KMS-11 (cell line): Measurements from ENCODE around the gene NOD2.

Experiments
- H2AFZ ChIP-seq: fragments of 200-600 bp; sonication (generic); 2 replicates; pipeline ENCODE4 v1.6.1; 2016; ENCODE audit warnings: antibody characterized with exemption, mixed run types, low read depth
- H3K27ac ChIP-seq: fragments of 200-600 bp; sonication (generic); 2 replicates; pipeline ENCODE4 v1.6.1; 2016; ENCODE audit warnings: mild to moderate bottlenecking, mixed run types
- H3K27me3 ChIP-seq: fragments of 200-600 bp; sonication (generic); 2 replicates; pipeline ENCODE4 v1.6.1; 2017; ENCODE audit warnings: mild to moderate bottlenecking, low read depth, mixed run types, moderate library complexity; ENCODE audit not compliant: insufficient read depth
- H3K36me3 ChIP-seq: fragments of 200-600 bp; sonication (generic); 2 replicates; pipeline ENCODE4 v1.6.1; 2017; ENCODE audit warnings: mild to moderate bottlenecking, mixed run types; ENCODE audit not compliant: insufficient read depth
- H3K4me1 ChIP-seq: fragments of 200-600 bp; sonication (generic); 2 replicates; pipeline ENCODE4 v1.6.1; 2016; ENCODE audit warnings: mild to moderate bottlenecking, low read depth, mixed run types; ENCODE audit not compliant: poor library complexity, severe bottlenecking
- H3K4me2 ChIP-seq: fragments of 200-600 bp; sonication (generic); 2 replicates; pipeline ENCODE4 v1.7.0; 2016; ENCODE audit warnings: mild to moderate bottlenecking, mixed run types
- H3K4me3 ChIP-seq: fragments of 200-600 bp; sonication (generic); IDR thresholded peaks from 2 replicates; pipeline ENCODE4 v1.6.1; 2017; ENCODE audit warnings: low read depth, low read length, mixed read lengths; ENCODE audit not compliant: insufficient read depth
- H3K79me2 ChIP-seq: fragments of 200-600 bp; sonication (generic); 2 replicates; pipeline ENCODE4 v1.6.1; 2016; ENCODE audit warnings: low read depth, mixed run types; ENCODE audit not compliant: insufficient read depth
- H3K9ac ChIP-seq: fragments of 200-600 bp; sonication (generic); 2 replicates; pipeline ENCODE4 v1.6.1; 2016; ENCODE audit warnings: mild to moderate bottlenecking, mixed run types
- H4K20me1 ChIP-seq: fragments of 200-600 bp; sonication (generic); 2 replicates; pipeline ENCODE4 v1.6.1; 2016; ENCODE audit warnings: mild to moderate bottlenecking, mixed run types; ENCODE audit not compliant: insufficient read depth
- TF ChIP-seq, protein P1 (sequence below): fragments of 200-600 bp; sonication (generic); conservative IDR thresholded peaks from 2 replicates; pipeline ENCODE4 v1.6.1; 2017; ENCODE audit warnings: low read depth, mild to moderate bottlenecking, antibody characterized with exemption, low read length, moderate library complexity, mixed read lengths

Gene NOD2

DNA sequence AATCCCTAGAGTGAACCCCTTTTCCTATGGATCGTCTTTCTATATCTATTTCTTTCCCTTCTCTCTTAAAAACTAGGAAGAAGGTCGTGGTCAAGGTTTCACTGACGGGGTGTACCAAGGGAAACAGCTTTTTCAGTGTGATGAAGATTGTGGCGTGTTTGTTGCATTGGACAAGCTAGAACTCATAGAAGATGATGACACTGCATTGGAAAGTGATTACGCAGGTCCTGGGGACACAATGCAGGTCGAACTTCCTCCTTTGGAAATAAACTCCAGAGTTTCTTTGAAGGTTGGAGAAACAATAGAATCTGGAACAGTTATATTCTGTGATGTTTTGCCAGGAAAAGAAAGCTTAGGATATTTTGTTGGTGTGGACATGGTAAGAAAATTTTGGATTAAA is 58.1 kb downstream of the NOD2 start:
- H3K36me3 ChIP-seq: no peaks in the 10 kb centered on the region
- H3K79me2 ChIP-seq: no peaks in the 10 kb centered on the region
- no peak overlapping the region for H2AFZ ChIP-seq
- no peak overlapping the region for H3K4me3 ChIP-seq
- H3K4me2 ChIP-seq: no peak overlapping the region
- no peak overlapping the region for H3K27ac ChIP-seq
- H3K27me3 ChIP-seq: no peaks in the 10 kb centered on the region
- H4K20me1 ChIP-seq: no peaks in the 10 kb centered on the region
- peaks cover 12% of the 10 kb centered on the region for H3K4me1 ChIP-seq
- H3K9ac ChIP-seq: no peak overlapping the region
- TF ChIP-seq, protein P1, sequence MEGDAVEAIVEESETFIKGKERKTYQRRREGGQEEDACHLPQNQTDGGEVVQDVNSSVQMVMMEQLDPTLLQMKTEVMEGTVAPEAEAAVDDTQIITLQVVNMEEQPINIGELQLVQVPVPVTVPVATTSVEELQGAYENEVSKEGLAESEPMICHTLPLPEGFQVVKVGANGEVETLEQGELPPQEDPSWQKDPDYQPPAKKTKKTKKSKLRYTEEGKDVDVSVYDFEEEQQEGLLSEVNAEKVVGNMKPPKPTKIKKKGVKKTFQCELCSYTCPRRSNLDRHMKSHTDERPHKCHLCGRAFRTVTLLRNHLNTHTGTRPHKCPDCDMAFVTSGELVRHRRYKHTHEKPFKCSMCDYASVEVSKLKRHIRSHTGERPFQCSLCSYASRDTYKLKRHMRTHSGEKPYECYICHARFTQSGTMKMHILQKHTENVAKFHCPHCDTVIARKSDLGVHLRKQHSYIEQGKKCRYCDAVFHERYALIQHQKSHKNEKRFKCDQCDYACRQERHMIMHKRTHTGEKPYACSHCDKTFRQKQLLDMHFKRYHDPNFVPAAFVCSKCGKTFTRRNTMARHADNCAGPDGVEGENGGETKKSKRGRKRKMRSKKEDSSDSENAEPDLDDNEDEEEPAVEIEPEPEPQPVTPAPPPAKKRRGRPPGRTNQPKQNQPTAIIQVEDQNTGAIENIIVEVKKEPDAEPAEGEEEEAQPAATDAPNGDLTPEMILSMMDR: no peak

DNA sequence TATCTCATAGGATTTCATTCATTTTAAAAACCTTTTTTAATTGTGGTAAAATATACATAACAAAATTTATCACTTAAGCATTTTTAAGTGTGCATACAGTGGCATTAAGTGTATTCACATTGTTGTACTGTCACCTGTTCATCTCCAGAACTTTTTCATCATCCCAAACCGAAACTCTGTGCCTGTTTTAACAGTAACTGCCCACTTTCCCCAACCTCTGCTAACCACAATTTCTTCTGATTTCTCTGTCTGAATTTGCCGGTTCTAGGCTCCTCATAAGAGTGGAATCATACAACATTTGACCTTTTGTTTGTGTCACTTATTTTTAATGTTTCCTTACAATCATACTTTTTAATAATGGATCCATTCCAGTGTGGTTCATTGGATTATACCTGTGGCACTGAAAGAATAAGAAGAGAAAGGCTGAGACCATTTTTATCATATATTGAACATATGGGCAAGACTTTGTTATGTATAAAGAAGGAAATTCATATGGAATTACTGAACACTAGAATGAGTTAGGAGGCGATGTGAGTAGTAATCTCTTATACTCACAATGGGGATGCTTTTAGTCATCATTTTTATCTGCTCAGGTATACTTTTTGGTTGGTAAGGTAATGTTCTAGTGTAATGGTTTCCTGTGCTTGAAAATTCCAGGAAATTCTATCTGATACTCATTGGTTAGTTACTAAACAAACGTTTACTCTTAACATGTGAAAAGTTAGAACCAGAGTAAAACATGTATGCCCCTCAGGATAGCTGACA is 59.2 kb downstream of the NOD2 start:
- no peak overlapping the region for H3K9ac ChIP-seq
- H3K27ac ChIP-seq: no peak overlapping the region
- no peaks in the 10 kb centered on the region for H3K36me3 ChIP-seq
- H4K20me1 ChIP-seq: no peaks in the 10 kb centered on the region
- H3K4me2 ChIP-seq: no peak overlapping the region
- no peaks in the 10 kb centered on the region for H3K27me3 ChIP-seq
- no peak overlapping the region for H3K4me3 ChIP-seq
- no peaks in the 10 kb centered on the region for H3K79me2 ChIP-seq
- H3K4me1 ChIP-seq: peaks cover 5% of the 10 kb centered on the region
- TF ChIP-seq, protein P1: no peak
- H2AFZ ChIP-seq: no peak overlapping the region

DNA sequence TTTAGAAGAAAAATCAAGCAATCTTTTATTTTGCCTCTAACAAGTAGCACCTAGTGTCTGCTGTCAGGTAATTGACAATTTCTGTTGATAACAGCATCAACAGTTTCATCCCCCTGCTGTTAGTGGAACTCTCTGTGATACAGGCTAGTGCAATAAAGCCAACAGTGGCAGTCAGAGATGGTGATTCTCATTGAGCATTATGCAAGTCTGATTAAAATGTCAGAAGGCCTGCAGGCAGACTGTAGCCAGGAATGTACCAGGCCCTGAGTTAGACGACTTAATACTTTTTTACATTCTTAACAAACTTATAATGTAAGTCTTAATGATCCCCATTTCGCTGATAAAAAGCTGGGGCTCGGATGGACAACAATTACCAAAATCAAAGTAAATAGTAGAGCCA is 63.1 kb downstream of the NOD2 start:
- TF ChIP-seq, protein P1: no peak
- H3K4me2 ChIP-seq: no peak overlapping the region
- no peak overlapping the region for H3K9ac ChIP-seq
- no peaks in the 10 kb centered on the region for H3K36me3 ChIP-seq
- no peaks in the 10 kb centered on the region for H3K27me3 ChIP-seq
- H2AFZ ChIP-seq: no peak overlapping the region
- H3K4me3 ChIP-seq: no peak overlapping the region
- H3K4me1 ChIP-seq: no peaks in the 10 kb centered on the region
- H3K79me2 ChIP-seq: no peaks in the 10 kb centered on the region
- no peak overlapping the region for H3K27ac ChIP-seq
- H4K20me1 ChIP-seq: no peaks in the 10 kb centered on the region

DNA sequence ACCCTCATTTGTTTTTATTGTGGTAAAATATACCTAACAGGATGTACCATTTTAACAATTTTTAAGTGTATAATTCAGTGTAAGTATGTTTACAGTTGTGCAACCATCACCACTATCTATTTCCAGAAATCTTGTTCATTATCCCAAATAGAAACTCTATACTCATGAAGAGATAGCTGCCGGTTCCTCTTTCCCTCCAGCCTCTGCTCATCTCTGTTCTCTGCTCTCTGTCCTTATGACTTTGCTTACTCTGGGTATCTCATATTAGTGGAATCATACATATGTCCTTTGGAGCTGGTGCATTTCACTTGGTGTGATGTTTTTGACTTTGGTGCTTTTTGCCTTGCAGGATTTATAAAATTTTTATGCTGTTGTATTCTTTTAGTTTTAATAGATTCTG is 67.9 kb downstream of the NOD2 start:
- no peaks in the 10 kb centered on the region for H3K27me3 ChIP-seq
- no peak overlapping the region for H3K9ac ChIP-seq
- H3K36me3 ChIP-seq: no peaks in the 10 kb centered on the region
- no peak overlapping the region for H3K4me2 ChIP-seq
- no peak overlapping the region for H3K27ac ChIP-seq
- TF ChIP-seq, protein P1: no peak
- no peaks in the 10 kb centered on the region for H3K79me2 ChIP-seq
- no peak overlapping the region for H3K4me3 ChIP-seq
- no peak overlapping the region for H2AFZ ChIP-seq
- no peaks in the 10 kb centered on the region for H3K4me1 ChIP-seq
- H4K20me1 ChIP-seq: no peaks in the 10 kb centered on the region
